Left lung (tissue), 10 donors: ENCODE measurements around the gene CSF1R. TPM values are rescaled to one million over a fixed set of nuclear protein-coding genes. Genes with fewer than 3 reads are reported as not detected.
A peak's percentile ranks its signal among the peaks of the same experiment; 100 is the strongest.

Experiments
- ATAC-seq: fragments of 200-7000 bp; cut with Tn5 transposase; one replicate; pipeline ENCODE4 v1.9.1; 2020; ENCODE audit warnings: moderate library complexity
- DNase-seq, 4 donors: peaks; one replicate each; pipeline ENCODE4 v3.0.0-alpha.2; 2013 to 2020
- H3K27ac ChIP-seq, 2 donors: fragments of 200-600 bp; sonication (generic) in 1 of 2; one replicate each; pipeline versions ENCODE4 v1.5.0 to v1.8.0; 2020 to 2021
- H3K27me3 ChIP-seq, 2 donors: fragments of 200-600 bp; sonication (generic) in 1 of 2; one replicate each; pipeline versions ENCODE4 v1.5.0 to v1.8.0; 2020 to 2021
- H3K36me3 ChIP-seq, 2 donors: fragments of 200-600 bp; sonication (generic) in 1 of 2; one replicate each; pipeline versions ENCODE4 v1.5.0 to v1.8.0; 2020 to 2021
- H3K4me1 ChIP-seq, 2 donors: fragments of 200-600 bp; one replicate each; pipeline ENCODE4 v1.8.0; 2021
- H3K4me3 ChIP-seq, 2 donors: fragments of 200-600 bp; sonication (generic) in 1 of 2; one replicate each; pipeline versions ENCODE4 v1.5.0 to v1.8.0; 2020 to 2021; ENCODE audit warnings: mild to moderate bottlenecking in 1 of 2
- H3K9me3 ChIP-seq, 2 donors: fragments of 200-600 bp; sonication (generic) in 1 of 2; one replicate each; pipeline versions ENCODE4 v1.5.0 to v1.8.0; 2020 to 2021
- intact Hi-C, 2 donors: fragments of 100-400 bp; cut with DNase I; formaldehyde crosslinking; loops; one replicate each; pipeline versions ENCODE4 v1.11.2 to v1.14.2; 2022
- polyA plus RNA-seq, 6 donors: library from polyadenylated mRNA; unstranded; fragments of 120-200 nt; gene quantifications; one replicate each; pipeline ENCODE4 v1.2.1, GENCODE V29; 2013; ENCODE audit not compliant: insufficient read length in 6 of 6
- total RNA-seq, 2 donors: library from RNA; stranded (reverse); fragmentation: NEBNext Ultra II Directional; extraction: Animal tissue kit (Norgen Biotek cat#: 25700); gene quantifications; one replicate each; pipeline ENCODE4 v1.2.1, GENCODE V29; 2021
- TF ChIP-seq, protein P1 (sequence below), 2 donors: fragments of 200-600 bp; sonication (generic) in 1 of 2; IDR thresholded peaks; one replicate each; pipeline versions ENCODE4 v1.5.0 to v1.8.0; 2021; ENCODE audit warnings: antibody characterized with exemption in 2 of 2
- donor health status: DM: no; HTN: yes; CAD: no.
- donor health status: DM: no; HTN: no; CAD: no.

Gene CSF1R
- total and polyA plus RNA-seq, 8 donors, result 22.7 to 93.1 (median 26.0) TPM

DNA sequence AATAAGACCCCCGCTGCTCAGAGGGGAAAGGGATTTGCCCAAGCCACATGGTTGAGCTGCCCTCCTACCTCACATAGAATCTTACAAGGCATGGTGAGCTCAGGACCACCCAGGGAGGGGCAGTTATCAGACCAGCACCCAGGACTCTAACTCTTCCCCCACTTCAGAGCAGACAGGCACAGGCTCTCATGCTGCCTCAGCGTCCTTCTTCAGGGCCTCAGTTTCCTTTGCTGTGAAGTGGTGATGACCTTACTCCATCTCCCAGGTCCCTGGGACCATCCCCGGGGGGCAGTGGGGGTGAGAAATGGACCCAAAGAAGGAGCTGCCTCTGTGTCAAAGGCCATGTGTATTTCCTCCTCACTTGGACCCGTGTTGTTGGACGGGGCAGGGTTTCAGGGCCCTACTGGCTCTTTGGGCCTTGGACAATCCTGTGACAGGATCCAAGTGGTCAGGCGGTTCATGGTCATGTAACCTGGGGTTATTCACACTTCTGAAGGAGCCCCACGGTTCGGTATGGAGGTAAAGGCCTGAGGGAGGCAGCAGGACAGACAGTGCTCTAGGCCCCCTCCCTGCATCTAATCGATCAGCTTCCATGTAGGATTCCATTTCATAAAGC lies 31.7 kb upstream of the CSF1R start:
- no peak overlapping the region for H3K27ac ChIP-seq
- intact Hi-C loops, result no loop called here
- TF ChIP-seq, protein P1, sequence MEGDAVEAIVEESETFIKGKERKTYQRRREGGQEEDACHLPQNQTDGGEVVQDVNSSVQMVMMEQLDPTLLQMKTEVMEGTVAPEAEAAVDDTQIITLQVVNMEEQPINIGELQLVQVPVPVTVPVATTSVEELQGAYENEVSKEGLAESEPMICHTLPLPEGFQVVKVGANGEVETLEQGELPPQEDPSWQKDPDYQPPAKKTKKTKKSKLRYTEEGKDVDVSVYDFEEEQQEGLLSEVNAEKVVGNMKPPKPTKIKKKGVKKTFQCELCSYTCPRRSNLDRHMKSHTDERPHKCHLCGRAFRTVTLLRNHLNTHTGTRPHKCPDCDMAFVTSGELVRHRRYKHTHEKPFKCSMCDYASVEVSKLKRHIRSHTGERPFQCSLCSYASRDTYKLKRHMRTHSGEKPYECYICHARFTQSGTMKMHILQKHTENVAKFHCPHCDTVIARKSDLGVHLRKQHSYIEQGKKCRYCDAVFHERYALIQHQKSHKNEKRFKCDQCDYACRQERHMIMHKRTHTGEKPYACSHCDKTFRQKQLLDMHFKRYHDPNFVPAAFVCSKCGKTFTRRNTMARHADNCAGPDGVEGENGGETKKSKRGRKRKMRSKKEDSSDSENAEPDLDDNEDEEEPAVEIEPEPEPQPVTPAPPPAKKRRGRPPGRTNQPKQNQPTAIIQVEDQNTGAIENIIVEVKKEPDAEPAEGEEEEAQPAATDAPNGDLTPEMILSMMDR (IDR thresholded peaks at IDR 0.05), result no peak
- no peaks in the 10 kb centered on the region for H3K9me3 ChIP-seq
- DNase-seq (peak in 1 of 4 donors; percentile 17), ATAC-seq (no peak)
- H3K27me3 ChIP-seq, result no peaks in the 10 kb centered on the region
- peaks cover 0 to 11% of the 10 kb centered on the region in 2 donors for H3K36me3 ChIP-seq
- H3K4me3 ChIP-seq, result no peak overlapping the region
- peaks cover 2 to 19% of the 10 kb centered on the region in 2 donors for H3K4me1 ChIP-seq

DNA sequence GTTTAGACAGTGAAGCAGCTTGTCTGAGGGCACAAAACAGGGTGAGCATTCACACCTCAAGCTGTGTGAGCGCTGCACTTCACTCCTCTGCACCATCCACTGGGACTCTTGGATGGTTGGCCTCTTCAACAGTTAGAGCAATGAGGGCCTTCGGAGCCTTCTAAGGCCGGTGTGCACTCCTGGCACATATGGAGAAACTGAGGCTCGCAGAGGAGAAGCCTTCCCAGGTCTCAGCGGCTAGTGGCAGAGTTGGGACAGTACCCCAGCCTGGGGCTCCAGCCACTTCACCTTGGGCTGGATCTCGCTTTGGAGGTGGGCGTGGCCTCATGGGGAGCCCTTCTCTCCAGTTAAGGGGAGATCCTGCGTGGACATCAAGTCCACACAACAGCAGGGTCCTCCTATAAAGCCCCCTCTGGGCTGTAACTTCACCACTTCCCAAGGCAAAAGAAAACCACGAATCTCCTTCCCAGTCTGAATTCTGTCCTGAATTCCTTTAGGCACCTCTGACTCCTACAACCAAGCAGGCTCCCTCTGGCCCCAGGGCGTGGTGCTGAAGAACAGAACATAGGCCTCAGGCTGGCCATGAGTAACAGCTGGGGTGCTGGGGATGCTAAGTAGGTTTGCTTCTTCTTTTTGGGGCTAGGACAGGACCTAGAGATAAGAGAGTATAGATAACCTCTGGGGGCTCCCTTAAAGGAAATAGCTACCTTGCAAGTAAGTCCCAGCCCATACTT lies 30.5 kb upstream of the CSF1R start:
- no peak for DNase-seq
- H3K36me3 ChIP-seq, result peaks cover 0 to 11% of the 10 kb centered on the region in 2 donors
- H3K27ac ChIP-seq, result no peak overlapping the region
- H3K9me3 ChIP-seq, result no peaks in the 10 kb centered on the region
- intact Hi-C loops, result no loop called here
- H3K4me3 ChIP-seq, result no peak overlapping the region
- peaks cover 5 to 11% of the 10 kb centered on the region in 2 donors for H3K4me1 ChIP-seq
- TF ChIP-seq, protein P1 (IDR thresholded peaks at IDR 0.05), result no peak
- ATAC-seq, result no peak
- no peaks in the 10 kb centered on the region for H3K27me3 ChIP-seq

- Histone ChIP-seq H3K27ac (no peak overlapping the region), H3K36me3 (peaks cover 0 to 11% of the 10 kb centered on the region in 2 donors), H3K27me3 (no peaks in the 10 kb centered on the region), H3K4me1 (peaks cover 5 to 11% of the 10 kb centered on the region in 2 donors), H3K4me3 (no peak overlapping the region), H3K9me3 (no peaks in the 10 kb centered on the region)
- intact Hi-C loops, result no loop called here
- no peak for DNase-seq
- TF ChIP-seq, protein P1 (IDR thresholded peaks at IDR 0.05), result no peak
- ATAC-seq, result no peak
These were observed 28.5 kb upstream of the CSF1R start for GRCh38 chr5:150114773-150115408.

GRCh38 chr5:150114102-150114641 lies 27.8 kb upstream of the CSF1R start:
- Histone ChIP-seq H3K27ac (no peak overlapping the region), H3K9me3 (no peaks in the 10 kb centered on the region), H3K4me1 (peaks cover 5 to 11% of the 10 kb centered on the region in 2 donors), H3K36me3 (peaks cover 0 to 10% of the 10 kb centered on the region in 2 donors), H3K27me3 (no peaks in the 10 kb centered on the region), H3K4me3 (no peak overlapping the region)
- DNase-seq (no peak), ATAC-seq (no peak)
- intact Hi-C loops, result no loop called here
- TF ChIP-seq, protein P1 (IDR thresholded peaks at IDR 0.05), result no peak
